ENCODE measurements around the gene WDR19.

DNA sequence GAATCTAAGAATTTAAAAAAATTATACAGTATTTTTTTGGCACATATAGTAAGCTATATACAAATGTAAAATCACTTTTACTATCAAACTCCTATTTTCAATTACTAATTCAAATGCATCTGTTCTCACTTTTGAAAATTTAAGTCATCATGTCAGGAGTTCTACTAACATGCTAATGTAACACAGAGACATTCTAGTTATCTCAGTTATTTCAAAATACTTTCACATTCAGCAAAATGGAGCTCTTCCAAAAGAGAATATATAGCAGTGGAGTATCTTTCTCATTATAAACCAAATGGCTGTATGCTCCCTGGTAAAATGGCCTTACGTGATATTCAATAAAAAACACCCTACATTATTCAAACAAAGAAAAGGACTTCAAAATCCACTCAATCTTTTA lies 141.5 kb downstream of the WDR19 start:
- TF ChIP-seq, protein P1, sequence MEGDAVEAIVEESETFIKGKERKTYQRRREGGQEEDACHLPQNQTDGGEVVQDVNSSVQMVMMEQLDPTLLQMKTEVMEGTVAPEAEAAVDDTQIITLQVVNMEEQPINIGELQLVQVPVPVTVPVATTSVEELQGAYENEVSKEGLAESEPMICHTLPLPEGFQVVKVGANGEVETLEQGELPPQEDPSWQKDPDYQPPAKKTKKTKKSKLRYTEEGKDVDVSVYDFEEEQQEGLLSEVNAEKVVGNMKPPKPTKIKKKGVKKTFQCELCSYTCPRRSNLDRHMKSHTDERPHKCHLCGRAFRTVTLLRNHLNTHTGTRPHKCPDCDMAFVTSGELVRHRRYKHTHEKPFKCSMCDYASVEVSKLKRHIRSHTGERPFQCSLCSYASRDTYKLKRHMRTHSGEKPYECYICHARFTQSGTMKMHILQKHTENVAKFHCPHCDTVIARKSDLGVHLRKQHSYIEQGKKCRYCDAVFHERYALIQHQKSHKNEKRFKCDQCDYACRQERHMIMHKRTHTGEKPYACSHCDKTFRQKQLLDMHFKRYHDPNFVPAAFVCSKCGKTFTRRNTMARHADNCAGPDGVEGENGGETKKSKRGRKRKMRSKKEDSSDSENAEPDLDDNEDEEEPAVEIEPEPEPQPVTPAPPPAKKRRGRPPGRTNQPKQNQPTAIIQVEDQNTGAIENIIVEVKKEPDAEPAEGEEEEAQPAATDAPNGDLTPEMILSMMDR (IDR thresholded peaks at IDR 0.05) = no peak
- TF ChIP-seq POLR2A (IDR thresholded peaks at IDR 0.05) (no peak), POLR2AphosphoS5 (IDR thresholded peaks at IDR 0.05) (no peak), EP300 (IDR thresholded peaks at IDR 0.05) (no peak)

Measured in suprapubic skin (tissue), 4 donors.